OCI-LY1 (cell line): Measurements from ENCODE around the gene RECQL5.

ENCODE experiments used
- H2AFZ ChIP-seq: fragments of 200-600 bp; sonication (generic), shearing (Covaris generic); 2 replicates; pipeline ENCODE4 v1.6.0; 2014; ENCODE audit warnings: antibody characterized with exemption, mild to moderate bottlenecking, low read length
- H3F3A ChIP-seq: fragments of 200-600 bp; sonication (generic), shearing (Covaris generic); 2 replicates; pipeline ENCODE4 v1.6.0; 2014; ENCODE audit warnings: mild to moderate bottlenecking, antibody characterized with exemption, low read length, moderate library complexity; ENCODE audit not compliant: insufficient read depth
- H3K27ac ChIP-seq: fragments of 200-600 bp; sonication (generic); 2 replicates; pipeline ENCODE4 v1.5.1; 2014; ENCODE audit warnings: low read length, mixed run types, mild to moderate bottlenecking, low read depth; ENCODE audit not compliant: poor library complexity, severe bottlenecking
- H3K27me3 ChIP-seq: fragments of 200-600 bp; sonication (generic); 2 replicates; pipeline ENCODE4 v1.6.0; 2014; ENCODE audit warnings: antibody characterized with exemption, mild to moderate bottlenecking, low read length, moderate library complexity; ENCODE audit not compliant: insufficient read depth
- H3K36me3 ChIP-seq: fragments of 200-600 bp; sonication (generic); 2 replicates; pipeline ENCODE4 v1.6.1; 2014; ENCODE audit warnings: mild to moderate bottlenecking, antibody characterized with exemption, low read length, moderate library complexity, mixed read lengths; ENCODE audit not compliant: insufficient read depth
- H3K4me1 ChIP-seq: fragments of 200-600 bp; sonication (generic); 2 replicates; pipeline ENCODE4 v1.5.1; 2014; ENCODE audit warnings: mild to moderate bottlenecking, low read length, moderate library complexity; ENCODE audit not compliant: insufficient read depth, severe bottlenecking
- H3K4me2 ChIP-seq: fragments of 200-600 bp; sonication (generic), shearing (Covaris generic); 2 replicates; pipeline ENCODE4 v1.6.1; 2014; ENCODE audit warnings: low read length
- H3K4me3 ChIP-seq: fragments of 200-600 bp; sonication (generic); 2 replicates; pipeline ENCODE4 v1.5.1; 2014; ENCODE audit warnings: low read length, low read depth, mild to moderate bottlenecking, mixed read lengths; ENCODE audit not compliant: poor library complexity, severe bottlenecking
- H3K79me2 ChIP-seq: fragments of 200-600 bp; shearing (Covaris generic); 2 replicates; pipeline ENCODE4 v1.6.1; 2016; ENCODE audit warnings: mixed run types, low read length, mixed read lengths; ENCODE audit not compliant: insufficient read depth
- H3K9ac ChIP-seq: fragments of 200-600 bp; sonication (generic), shearing (Covaris generic); 2 replicates; pipeline ENCODE4 v1.6.1; 2014; ENCODE audit warnings: mild to moderate bottlenecking, low read length, mixed read lengths
- H3K9me2 ChIP-seq: fragments of 200-600 bp; sonication (generic), shearing (Covaris generic); 2 replicates; pipeline ENCODE4 v1.6.1; 2014; ENCODE audit warnings: low read depth, mild to moderate bottlenecking, low read length, mixed read lengths
- H3K9me3 ChIP-seq: fragments of 200-600 bp; shearing (Covaris generic); 2 replicates; pipeline ENCODE4 v1.6.1; 2014; ENCODE audit warnings: low read length, mixed read lengths
- H4K20me1 ChIP-seq: fragments of 200-600 bp; sonication (generic), shearing (Covaris generic); 2 replicates; pipeline ENCODE4 v1.6.0; 2016; ENCODE audit warnings: mild to moderate bottlenecking, low read length; ENCODE audit not compliant: insufficient read depth
- CTCF ChIP-seq: fragments of 200-600 bp; sonication (generic), shearing (Covaris generic); IDR thresholded peaks from 2 replicates; pipeline ENCODE4 v1.5.1; 2017; ENCODE audit warnings: mild to moderate bottlenecking, antibody characterized with exemption, low read length, moderate library complexity, mixed read lengths
- EZH2 ChIP-seq: fragments of 200-600 bp; sonication (generic), shearing (Covaris generic); IDR thresholded peaks from 2 replicates; pipeline ENCODE4 v1.8.0; 2017; ENCODE audit warnings: borderline replicate concordance, mixed run types, mild to moderate bottlenecking, antibody characterized with exemption, low read length, moderate library complexity, mixed read lengths

Gene RECQL5

GRCh38 chr17:75628425-75628824, 38.5 kb downstream of the RECQL5 start:
- H3K36me3 ChIP-seq: peaks cover 16% of the 10 kb centered on the region; the same call in 1 of the 2 replicates

GRCh38 chr17:75627094-75627493, 39.9 kb downstream of the RECQL5 start:
- no peak overlapping the region for H3K4me2 ChIP-seq
- no peaks in the 10 kb centered on the region for H4K20me1 ChIP-seq
- H3K27me3 ChIP-seq: peaks cover 5% of the 10 kb centered on the region; the same call in 1 of the 2 replicates
- H3K4me1 ChIP-seq: no peaks in the 10 kb centered on the region
- no peak overlapping the region for H2AFZ ChIP-seq
- H3K9me3 ChIP-seq: no peaks in the 10 kb centered on the region
- H3K4me3 ChIP-seq: no peak overlapping the region
- H3K36me3 ChIP-seq: peaks cover 14% of the 10 kb centered on the region; the same call in 1 of the 2 replicates
- no peak overlapping the region for H3K27ac ChIP-seq
- TF ChIP-seq EZH2: no peak
- no peak for TF ChIP-seq CTCF
- no peak overlapping the region for H3K9ac ChIP-seq
- H3F3A ChIP-seq: no peaks in the 10 kb centered on the region
- H3K79me2 ChIP-seq: no peaks in the 10 kb centered on the region
- no peaks in the 10 kb centered on the region for H3K9me2 ChIP-seq

More at GRCh38 chr17:75628425-75628824, 38.5 kb downstream of the RECQL5 start:
- Histone ChIP-seq H3K4me1 (no peaks in the 10 kb centered on the region), H3K9me2 (no peaks in the 10 kb centered on the region), H2AFZ (no peak overlapping the region), H3K9me3 (no peaks in the 10 kb centered on the region), H3K9ac (no peak overlapping the region), H3K27me3 (peaks cover 5% of the 10 kb centered on the region; the same call in 1 of the 2 replicates), H3K4me2 (no peak overlapping the region), H3K79me2 (no peaks in the 10 kb centered on the region), H3F3A (no peaks in the 10 kb centered on the region), H3K4me3 (no peak overlapping the region), H4K20me1 (no peaks in the 10 kb centered on the region), H3K27ac (no peak overlapping the region)
- TF ChIP-seq CTCF: no peak
- no peak for TF ChIP-seq EZH2

- no peaks in the 10 kb centered on the region for H3K4me1 ChIP-seq
These were observed 40.4 kb downstream of the RECQL5 start for GRCh38 chr17:75626496-75627038.

More at GRCh38 chr17:75626496-75627038, 40.4 kb downstream of the RECQL5 start:
- H3K9me3 ChIP-seq: no peaks in the 10 kb centered on the region
- H3K27ac ChIP-seq: no peak overlapping the region
- no peaks in the 10 kb centered on the region for H3F3A ChIP-seq
- no peaks in the 10 kb centered on the region for H3K9me2 ChIP-seq
- no peaks in the 10 kb centered on the region for H4K20me1 ChIP-seq
- peaks cover 12% of the 10 kb centered on the region; the same call in 1 of the 2 replicates for H3K36me3 ChIP-seq
- no peak overlapping the region for H2AFZ ChIP-seq
- no peak overlapping the region for H3K9ac ChIP-seq
- H3K4me3 ChIP-seq: no peak overlapping the region
- peaks cover 5% of the 10 kb centered on the region; the same call in 1 of the 2 replicates for H3K27me3 ChIP-seq
- TF ChIP-seq EZH2 (no peak), CTCF (no peak)
- H3K79me2 ChIP-seq: no peaks in the 10 kb centered on the region
- no peak overlapping the region for H3K4me2 ChIP-seq
